K562 (cell line): ENCODE data around the gene TCEANC. TPM values are rescaled to one million over a fixed set of nuclear protein-coding genes. Genes with fewer than 3 reads are reported as not detected.

Source experiments
- ATAC-seq: fragments of 200-7000 bp; cut with Tn5 transposase; 3 replicates; pipeline ENCODE4 v1.9.1; 2020; ENCODE audit warnings: moderate library complexity
- BruUV-seq: library from RNA; stranded (reverse); fragments of 400-500 nt; replicated peaks from 2 replicates; lab custom pipeline; 2021; lab: Mats Ljungman, UMichigan
- CTCF ChIA-PET: fragments of 300-600 bp; formaldehyde crosslinking; extraction: SDS; loops from one replicate; lab custom pipeline; 2021; ENCODE audit warnings: low intra/inter-chr PET ratio; lab: Yijun Ruan, JAX
- POLR2A ChIA-PET: fragments of 300-600, 350-650 bp; sonication (Branson Sonifier 250); formaldehyde crosslinking; extraction: SDS; loops from one replicate; lab custom pipeline; 2021; ENCODE audit warnings: antibody characterized with exemption, inconsistent platforms; lab: Yijun Ruan, JAX
- DNase-seq, 4 experiments: peaks; one replicate each; pipeline versions ENCODE4 v3.0.0 to v3.0.0-alpha.2; 2011 to 2018; ENCODE audit warnings: low spot score in 3 of 4, mixed read lengths in 3 of 4; ENCODE audit errors: extremely low read depth in 1 of 4
- FAIRE-seq: peaks from 2 replicates; lab custom pipeline; 2011; peaks lifted over from hg19 to GRCh38; lab: Jason Lieb, UNC
- H2AFZ ChIP-seq: 2 replicates; pipeline ENCODE4 v1.6.0; 2011; ENCODE audit warnings: low read depth, low read length, control low read depth, inconsistent platforms
- H3K27ac ChIP-seq: fragments of 200-600 bp; 3 replicates; pipeline ENCODE4 v1.8.0; 2011; ENCODE audit warnings: low read depth, mild to moderate bottlenecking, control low read depth, inconsistent platforms, low read length, moderate library complexity, mixed read lengths; ENCODE audit errors: extremely low read depth
- H3K27me3 ChIP-seq, 2 experiments: fragments of 300-600 bp in 1 of 2; 2 replicates in 1 of 2; 3 replicates in 1 of 2; pipeline versions ENCODE4 v1.6.0 to v1.8.0; 2011; ENCODE audit warnings: inconsistent platforms in 2 of 2, low read length in 2 of 2, mild to moderate bottlenecking in 1 of 2, mixed read lengths in 1 of 2, moderate library complexity in 1 of 2; ENCODE audit not compliant: control insufficient read depth in 2 of 2, insufficient read depth in 2 of 2
- H3K36me3 ChIP-seq: fragments of 300-600 bp; 3 replicates; pipeline ENCODE4 v1.8.0; 2011; ENCODE audit warnings: mild to moderate bottlenecking, low read length, inconsistent platforms; ENCODE audit not compliant: control insufficient read depth, insufficient read depth
- H3K4me1 ChIP-seq, 2 experiments: fragments of 200-600 bp in 1 of 2; replicated peaks in 1 of 2; 2 replicates in 1 of 2; 3 replicates in 1 of 2; pipeline versions ENCODE4 v1.5.1 to v1.8.0; 2011; ENCODE audit warnings: inconsistent platforms in 2 of 2, low read length in 2 of 2, mild to moderate bottlenecking in 1 of 2, mixed read lengths in 1 of 2, moderate library complexity in 1 of 2; ENCODE audit not compliant: control insufficient read depth in 2 of 2, insufficient read depth in 2 of 2
- H3K4me2 ChIP-seq: 2 replicates; pipeline ENCODE4 v1.6.1; 2011; ENCODE audit warnings: low read length, control low read depth, inconsistent platforms, mixed read lengths; ENCODE audit not compliant: insufficient read depth
- H3K4me3 ChIP-seq: fragments of 200-600 bp; sonication (generic), shearing (Covaris generic); 2 replicates; pipeline ENCODE4 v1.5.1; 2016; ENCODE audit warnings: control low read depth, inconsistent platforms
- H3K79me2 ChIP-seq: fragments of 200-600 bp; 3 replicates; pipeline ENCODE4 v1.8.0; 2011; ENCODE audit warnings: low read length, inconsistent platforms; ENCODE audit not compliant: control insufficient read depth, insufficient read depth
- H3K9ac ChIP-seq, 2 experiments: 2 replicates each; pipeline versions ENCODE4 v1.6.0 to v1.6.1; 2011; ENCODE audit warnings: low read depth in 2 of 2, low read length in 2 of 2, control low read depth in 1 of 2, inconsistent platforms in 1 of 2, mild to moderate bottlenecking in 1 of 2, mixed read lengths in 1 of 2; ENCODE audit not compliant: insufficient read depth in 1 of 2
- H3K9me1 ChIP-seq: one replicate; pipeline ENCODE4 v1.6.0; 2011; ENCODE audit warnings: inconsistent platforms, mild to moderate bottlenecking, low read length, moderate library complexity; ENCODE audit not compliant: control insufficient read depth, insufficient read depth
- H3K9me3 ChIP-seq: replicated peaks from 2 replicates; pipeline ENCODE4 v1.5.1; 2011; ENCODE audit warnings: low read depth, low read length, inconsistent platforms; ENCODE audit not compliant: control insufficient read depth, insufficient read depth
- H4K20me1 ChIP-seq: replicated peaks from 2 replicates; pipeline ENCODE4 v1.6.1; 2011; ENCODE audit warnings: low read length, inconsistent platforms, mixed read lengths; ENCODE audit not compliant: control insufficient read depth, insufficient read depth
- ADNP ChIP-seq: fragments of 200-800 bp; sonication (Bioruptor generic); IDR thresholded peaks from 2 replicates; pipeline ENCODE4 v1.6.1; 2016; ENCODE audit warnings: missing genetic modification characterization, missing compliant biosample characterization
- BRF2 ChIP-seq: IDR thresholded peaks from 3 replicates; pipeline ENCODE4 v1.6.1; 2011; ENCODE audit warnings: borderline replicate concordance, mild to moderate bottlenecking; ENCODE audit not compliant: insufficient read length, insufficient read depth
- CTCFL ChIP-seq: IDR thresholded peaks from 2 replicates; pipeline ENCODE4 v1.6.1; 2011; ENCODE audit warnings: borderline replicate concordance, low read depth, mild to moderate bottlenecking, moderate library complexity, low read length; ENCODE audit not compliant: insufficient read depth, poor library complexity, severe bottlenecking
- DMBX1 ChIP-seq: fragments of 250-450 bp; sonication (Bioruptor Pico); IDR thresholded peaks from 2 replicates; pipeline ENCODE4 v1.8.0; 2022; ENCODE audit warnings: inconsistent platforms, mild to moderate bottlenecking, moderate library complexity, borderline replicate concordance
- DPF2 ChIP-seq: fragments of 450-650 bp; IDR thresholded peaks from 2 replicates; pipeline ENCODE4 v1.6.1; 2016
- ETV5 ChIP-seq: sonication (generic); formaldehyde crosslinking; IDR thresholded peaks from 2 replicates; pipeline ENCODE4 v1.4.0; 2020; ENCODE audit warnings: low read depth, mild to moderate bottlenecking, missing genetic modification reagents
- FOXM1 ChIP-seq, 2 experiments: fragments of 450-650 bp in 1 of 2; sonication (generic) in 1 of 2; formaldehyde crosslinking in 1 of 2; IDR thresholded peaks; 2 replicates each; pipeline versions ENCODE4 v1.6.1 to v1.9.0; 2017 to 2022; ENCODE audit warnings: low read depth in 2 of 2, mild to moderate bottlenecking in 2 of 2, missing genetic modification reagents in 1 of 2, moderate library complexity in 1 of 2
- GATAD2B ChIP-seq: fragments of 450-650 bp; IDR thresholded peaks from 2 replicates; pipeline ENCODE4 v1.6.1; 2017; ENCODE audit warnings: mild to moderate bottlenecking, borderline replicate concordance
- HDAC1 ChIP-seq, 2 experiments: fragments of 450-650 bp; IDR thresholded peaks; 2 replicates each; pipeline ENCODE4 v1.6.1; 2016 to 2017; ENCODE audit warnings: inconsistent platforms in 1 of 2, mild to moderate bottlenecking in 1 of 2, moderate library complexity in 1 of 2
- HDGF ChIP-seq: fragments of 450-650 bp; IDR thresholded peaks from 2 replicates; pipeline ENCODE4 v1.6.1; 2016
- JUN ChIP-seq, 2 experiments: sonication (generic) in 1 of 2; formaldehyde crosslinking in 1 of 2; IDR thresholded peaks; 2 replicates each; pipeline versions ENCODE4 v1.6.1 to v1.8.0; 2012 to 2022; ENCODE audit warnings: borderline replicate concordance in 2 of 2, mild to moderate bottlenecking in 2 of 2, improper control_type of control experiment in 1 of 2, low read depth in 1 of 2, low read length in 1 of 2, missing genetic modification reagents in 1 of 2
- LEF1 ChIP-seq: fragments of 450-650 bp; IDR thresholded peaks from 2 replicates; pipeline ENCODE4 v1.6.1; 2016; ENCODE audit warnings: mild to moderate bottlenecking
- MBD2 ChIP-seq: sonication (generic); IDR thresholded peaks from 2 replicates; pipeline ENCODE4 v1.6.1; 2016; ENCODE audit warnings: low read depth, borderline replicate concordance
- SNIP1 ChIP-seq: fragments of 450-650 bp; IDR thresholded peaks from 2 replicates; pipeline ENCODE4 v1.7.1; 2017; ENCODE audit warnings: low read depth, mild to moderate bottlenecking
- TCF7 ChIP-seq: sonication (generic); IDR thresholded peaks from 2 replicates; pipeline ENCODE4 v1.6.1; 2016; ENCODE audit warnings: antibody characterized with exemption, borderline replicate concordance
- ZNF217 ChIP-seq: sonication (generic); formaldehyde crosslinking; IDR thresholded peaks from 2 replicates; pipeline ENCODE4 v1.8.0; 2022; ENCODE audit warnings: mild to moderate bottlenecking, missing genetic modification reagents
- ZNF277 ChIP-seq: fragments of 250-450 bp; sonication (Bioruptor Pico); IDR thresholded peaks from 2 replicates; pipeline ENCODE4 v1.8.0; 2022; ENCODE audit warnings: inconsistent platforms, mild to moderate bottlenecking, moderate library complexity, borderline replicate concordance
- ZNF778 ChIP-seq: fragments of 450-650 bp; formaldehyde crosslinking; IDR thresholded peaks from 2 replicates; pipeline ENCODE4 v1.4.0; 2020; ENCODE audit warnings: mild to moderate bottlenecking, moderate library complexity
- WGBS: fragments of 100-300 bp; shearing (Covaris generic); methylation state at CpG from one replicate; pipeline ENCODE4 v1.1.6; 2016; ENCODE audit warnings: low coverage, mixed read lengths; ENCODE audit not compliant: insufficient coverage; ENCODE audit errors: missing lambda C conversion rate; 5-methylcytosine and 5-hydroxymethylcytosine counted together
- in situ Hi-C: fragments of 300-500 bp; cut with MboI; formaldehyde crosslinking; loops from 4 replicates; pipeline ENCODE4 v1.15.0; 2018; ENCODE audit warnings: inconsistent platforms, mixed read lengths
- intact Hi-C: fragments of 100-400 bp; cut with micrococcal nuclease; formaldehyde crosslinking; loops from 2 replicates; pipeline ENCODE4 v1.14.2; 2022
- polyA plus RNA-seq, 8 experiments: library from polyadenylated mRNA; depleted of rRNA in 4 of 8; stranded (reverse) in 5 of 8; unstranded in 3 of 8; fragments of >200 nt; fragmentation: Nextera tagmentation in 2 of 8; fragmentation: Illumina TruSeq in 1 of 8; extraction: Ambion mirVana in 2 of 8; extraction: Trizol in 1 of 8; gene quantifications; 2 replicates each; pipeline versions ENCODE4 v1.2.1 to v1.2.3, GENCODE V29; 2011 to 2014; ENCODE audit warnings: inconsistent platforms in 1 of 8, missing spikeins in 1 of 8
- total RNA-seq, 7 experiments: library from RNA; depleted of rRNA in 6 of 7; stranded (reverse); fragments of >200 nt in 6 of 7; fragmentation: Illumina TruSeq in 2 of 7; extraction: Trizol in 2 of 7; gene quantifications; 2 replicates each; pipeline versions ENCODE4 v1.2.1 to v1.2.3, GENCODE V29; 2011 to 2021; ENCODE audit warnings: low replicate concordance in 1 of 7

The TCEANC gene
- total and polyA plus RNA-seq, 9 of the 15 experiments (the other 6 are each of a cell fraction or from before 2014, with no cell fraction given), result 1.2 to 2.8 (median 2.0) TPM

GRCh38 chrX:13669246-13669737 is 16.4 kb downstream of the TCEANC start:
- FAIRE-seq, result peak; percentile 82
- Histone ChIP-seq H3K27me3 (no peaks in the 10 kb centered on the region), H3K4me2 (peak overlapping the region; percentile 80), H3K79me2 (no peaks in the 10 kb centered on the region), H3K27ac (peak overlapping the region; percentile 91), H3K4me1 (peaks cover 0 to 3% of the 10 kb centered on the region in 2 experiments; a peak in 3 of 5 replicates), H2AFZ (peak overlapping the region; percentile 99), H3K4me3 (peak overlapping the region; percentile 18; the same call in 1 of the 2 replicates), H3K9me3 (no peaks in the 10 kb centered on the region), H3K36me3 (no peaks in the 10 kb centered on the region), H4K20me1 (no peaks in the 10 kb centered on the region), H3K9ac (peak overlapping the region; percentile 55 to 59; a peak in 3 of 4 replicates), H3K9me1 (no peaks in the 10 kb centered on the region)
- no TSS peak for BruUV-seq
- POLR2A ChIA-PET, result interaction anchor here (0.6 to 1.3 kb wide), 7 partner anchors 11 to 1267 kb away, joined by 3 to 8 read pairs (median 3); partner anchors contain the start of genes RAB9A and TCEANC
- CTCF ChIA-PET, result no interaction called here
- WGBS, result 1% methylated on average over 9 of the region's 9 CpGs
- DNase-seq, result peak; percentile 47 to 78 (median 56)
- intact Hi-C loops, result loop anchor here (1.0 kb wide), 2 partner anchors 16 to 20 kb away; partner anchors contain the start of genes RAB9A and TCEANC
- in situ Hi-C loops, result loop anchor here (25.0 kb wide), 1 partner anchor 707 kb away; no protein-coding TSS in a partner anchor
- peak; percentile 93 for ATAC-seq
- TF ChIP-seq DPF2 (peak; percentile 79; the same call in 1 of the 2 replicates), ZNF277 (CRISPR knock-in tag) (no peak), CTCFL (no peak), JUN (IDR thresholded peaks at IDR 0.05; ENCODE audit: borderline replicate concordance, low read depth, low read length) (0 out of 2 replicates have a peak, but pooled peaks have one; percentile 42), JUN (CRISPR knock-in tag; IDR thresholded peaks at IDR 0.05; ENCODE audit: borderline replicate concordance) (no peak), ZNF217 (CRISPR knock-in tag) (no peak), FOXM1 (IDR thresholded peaks at IDR 0.05; ENCODE audit: low read depth) (no peak), FOXM1 (CRISPR knock-in tag; IDR thresholded peaks at IDR 0.05; ENCODE audit: low read depth) (no peak), MBD2 (no peak), ADNP (tag) (no peak), TCF7 (no peak), GATAD2B (no peak), ZNF778 (no peak), ETV5 (no peak), DMBX1 (CRISPR knock-in tag) (no peak), LEF1 (0 out of 2 replicates have a peak, but pooled peaks have one; percentile 15), HDAC1 (IDR thresholded peaks at IDR 0.05) (peak in 1 of 2 experiments; percentile 41; a peak in 1 of 4 replicates), BRF2 (no peak), HDGF (no peak), SNIP1 (no peak)
